Caco-2 (cell line): ENCODE measurements around the gene PDLIM7. TPM values are rescaled to one million over a fixed set of nuclear protein-coding genes. Genes with fewer than 3 reads are reported as not detected.
A peak's percentile ranks its signal among the peaks of the same experiment; 100 is the strongest.

ENCODE experiments used
- BruUV-seq: library from RNA; stranded (reverse); fragments of 400-500 nt; replicated peaks from 2 replicates; lab custom pipeline; 2021; lab: Mats Ljungman, UMichigan
- CTCF ChIA-PET: fragments of 300-600 bp; sonication (Branson Sonifier 250); formaldehyde crosslinking; loops from one replicate; lab custom pipeline; 2022; ENCODE audit warnings: antibody characterized with exemption; lab: Charles Lee
- POLR2A ChIA-PET: fragments of 300-600 bp; sonication (Branson Sonifier 250); formaldehyde crosslinking; loops from one replicate; lab custom pipeline; 2022; ENCODE audit warnings: antibody characterized with exemption; lab: Charles Lee
- DNase-seq, 2 experiments: peaks; one replicate each; pipeline versions ENCODE4 v3.0.0 to v3.0.0-alpha.2; 2020 to 2022
- H3K27me3 ChIP-seq: replicated peaks from 2 replicates; pipeline ENCODE4 v1.6.0; 2011; ENCODE audit warnings: low read length; ENCODE audit not compliant: control insufficient read depth, insufficient read depth
- H3K36me3 ChIP-seq: 2 replicates; pipeline ENCODE4 v1.5.1; 2011; ENCODE audit warnings: low read length; ENCODE audit not compliant: control insufficient read depth, insufficient read depth
- H3K4me1 ChIP-seq: fragments of 250-450 bp; sonication (Bioruptor Pico); 2 replicates; pipeline ENCODE4 v1.5.1; 2020; ENCODE audit warnings: mild to moderate bottlenecking
- H3K4me3 ChIP-seq: 2 replicates; pipeline ENCODE4 v1.5.1; 2011; ENCODE audit warnings: low read depth, mild to moderate bottlenecking, control low read depth, low read length
- H3K9me3 ChIP-seq: fragments of 250-450 bp; sonication (Bioruptor Pico); 2 replicates; pipeline ENCODE4 v1.5.1; 2020; ENCODE audit warnings: mild to moderate bottlenecking, moderate library complexity
- H3K27ac Mint-ChIP-seq: one replicate; pipeline ENCODE4 v1.8.0; 2022; ENCODE audit warnings: mixed read lengths; ENCODE audit not compliant: unreplicated experiment
- H3K27me3 Mint-ChIP-seq: one replicate; pipeline ENCODE4 v1.8.0; 2022; ENCODE audit warnings: mixed read lengths; ENCODE audit not compliant: insufficient read depth, unreplicated experiment
- H3K36me3 Mint-ChIP-seq: one replicate; pipeline ENCODE4 v1.8.0; 2022; ENCODE audit warnings: mild to moderate bottlenecking, mixed read lengths; ENCODE audit not compliant: insufficient read depth, unreplicated experiment
- H3K4me1 Mint-ChIP-seq: one replicate; pipeline ENCODE4 v1.8.0; 2022; ENCODE audit warnings: low read depth, mixed read lengths; ENCODE audit not compliant: unreplicated experiment
- H3K4me3 Mint-ChIP-seq: one replicate; pipeline ENCODE4 v1.8.0; 2022; ENCODE audit warnings: mild to moderate bottlenecking, moderate library complexity, mixed read lengths; ENCODE audit not compliant: unreplicated experiment
- H3K9me3 Mint-ChIP-seq: one replicate; pipeline ENCODE4 v1.8.0; 2022; ENCODE audit warnings: mixed read lengths; ENCODE audit not compliant: unreplicated experiment
- intact Hi-C: fragments of 100-400 bp; cut with micrococcal nuclease; formaldehyde crosslinking; loops from one replicate; pipeline ENCODE4 v1.10.0; 2022; ENCODE audit not compliant: unreplicated experiment
- total RNA-seq: library from RNA; stranded (reverse); gene quantifications from 2 replicates; pipeline ENCODE4 v1.2.3, GENCODE V29; 2022
- TF ChIP-seq, protein P1 (sequence below), 2 experiments: fragments of 200-600 bp in 1 of 2; IDR thresholded peaks; 1 replicate in 1 of 2; 2 replicates in 1 of 2; pipeline versions ENCODE4 v1.5.1 to v1.8.0; 2011 to 2022; ENCODE audit warnings: antibody characterized with exemption in 1 of 2, control low read depth in 1 of 2, inconsistent platforms in 1 of 2, low read depth in 1 of 2, low read length in 1 of 2, mild to moderate bottlenecking in 1 of 2, moderate library complexity in 1 of 2; ENCODE audit not compliant: insufficient read depth in 1 of 2, severe bottlenecking in 1 of 2, unreplicated experiment in 1 of 2

Gene PDLIM7
- total RNA-seq, 1 experiment from 2014 or later, result 49.1 TPM

DNA sequence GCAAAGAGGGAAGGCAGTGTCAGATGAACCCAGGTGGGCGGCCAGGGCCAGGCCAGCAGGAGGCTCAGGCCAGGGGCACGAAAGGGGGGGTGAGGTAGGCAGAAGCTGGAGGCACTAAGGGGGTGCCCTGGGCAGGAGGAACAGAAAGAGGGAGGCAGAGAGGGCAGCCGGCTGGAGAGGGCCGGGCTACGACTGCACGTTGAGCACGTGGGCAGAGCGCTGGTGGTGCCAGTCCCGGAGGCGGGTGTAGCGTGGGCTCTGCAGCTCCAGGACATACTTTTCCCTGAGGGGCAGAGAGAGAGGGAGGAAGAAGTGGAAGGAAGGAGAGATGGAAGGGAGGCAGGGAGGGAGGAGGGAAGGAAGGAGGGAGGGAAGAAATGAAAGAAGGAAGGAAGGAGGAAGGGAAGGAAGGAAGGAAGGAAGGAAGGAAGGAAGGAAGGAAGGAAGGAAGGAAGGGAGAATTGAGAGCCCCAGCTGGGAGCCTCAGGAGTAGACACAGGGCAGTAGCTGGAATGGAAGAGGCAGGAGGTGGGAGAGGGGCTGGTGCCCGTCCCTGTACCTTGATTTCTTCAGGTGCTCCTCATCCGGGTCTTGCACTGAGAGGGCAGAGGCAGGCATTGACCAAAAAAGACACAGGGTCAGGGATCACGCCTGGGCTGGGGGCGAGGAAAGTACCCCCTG lies 7.0 kb downstream of the PDLIM7 start:
- no peak overlapping the region for H3K4me3 Mint-ChIP-seq
- CTCF ChIA-PET, result interaction anchor here (1.3 kb wide), 1 partner anchor 33 kb away, joined by 4 read pairs; no protein-coding TSS in a partner anchor
- Histone ChIP-seq H3K27me3 (no peaks in the 10 kb centered on the region), H3K9me3 (no peaks in the 10 kb centered on the region), H3K36me3 (peaks cover 2% of the 10 kb centered on the region), H3K4me3 (no peak overlapping the region), H3K4me1 (peaks cover 13% of the 10 kb centered on the region)
- H3K27ac Mint-ChIP-seq, result no peak overlapping the region
- no peaks in the 10 kb centered on the region for H3K9me3 Mint-ChIP-seq
- POLR2A ChIA-PET, result no interaction called here
- peaks cover 30% of the 10 kb centered on the region for H3K36me3 Mint-ChIP-seq
- DNase-seq, result no peak
- TF ChIP-seq, protein P1, sequence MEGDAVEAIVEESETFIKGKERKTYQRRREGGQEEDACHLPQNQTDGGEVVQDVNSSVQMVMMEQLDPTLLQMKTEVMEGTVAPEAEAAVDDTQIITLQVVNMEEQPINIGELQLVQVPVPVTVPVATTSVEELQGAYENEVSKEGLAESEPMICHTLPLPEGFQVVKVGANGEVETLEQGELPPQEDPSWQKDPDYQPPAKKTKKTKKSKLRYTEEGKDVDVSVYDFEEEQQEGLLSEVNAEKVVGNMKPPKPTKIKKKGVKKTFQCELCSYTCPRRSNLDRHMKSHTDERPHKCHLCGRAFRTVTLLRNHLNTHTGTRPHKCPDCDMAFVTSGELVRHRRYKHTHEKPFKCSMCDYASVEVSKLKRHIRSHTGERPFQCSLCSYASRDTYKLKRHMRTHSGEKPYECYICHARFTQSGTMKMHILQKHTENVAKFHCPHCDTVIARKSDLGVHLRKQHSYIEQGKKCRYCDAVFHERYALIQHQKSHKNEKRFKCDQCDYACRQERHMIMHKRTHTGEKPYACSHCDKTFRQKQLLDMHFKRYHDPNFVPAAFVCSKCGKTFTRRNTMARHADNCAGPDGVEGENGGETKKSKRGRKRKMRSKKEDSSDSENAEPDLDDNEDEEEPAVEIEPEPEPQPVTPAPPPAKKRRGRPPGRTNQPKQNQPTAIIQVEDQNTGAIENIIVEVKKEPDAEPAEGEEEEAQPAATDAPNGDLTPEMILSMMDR (IDR thresholded peaks at IDR 0.05; ENCODE audit: insufficient read depth in 1 of 2, low read depth in 1 of 2, low read length in 1 of 2, severe bottlenecking in 1 of 2, unreplicated experiment in 1 of 2), result no peak
- H3K27me3 Mint-ChIP-seq, result no peaks in the 10 kb centered on the region
- intact Hi-C loops, result no loop called here
- BruUV-seq, result no TSS peak
- H3K4me1 Mint-ChIP-seq, result no peaks in the 10 kb centered on the region

DNA sequence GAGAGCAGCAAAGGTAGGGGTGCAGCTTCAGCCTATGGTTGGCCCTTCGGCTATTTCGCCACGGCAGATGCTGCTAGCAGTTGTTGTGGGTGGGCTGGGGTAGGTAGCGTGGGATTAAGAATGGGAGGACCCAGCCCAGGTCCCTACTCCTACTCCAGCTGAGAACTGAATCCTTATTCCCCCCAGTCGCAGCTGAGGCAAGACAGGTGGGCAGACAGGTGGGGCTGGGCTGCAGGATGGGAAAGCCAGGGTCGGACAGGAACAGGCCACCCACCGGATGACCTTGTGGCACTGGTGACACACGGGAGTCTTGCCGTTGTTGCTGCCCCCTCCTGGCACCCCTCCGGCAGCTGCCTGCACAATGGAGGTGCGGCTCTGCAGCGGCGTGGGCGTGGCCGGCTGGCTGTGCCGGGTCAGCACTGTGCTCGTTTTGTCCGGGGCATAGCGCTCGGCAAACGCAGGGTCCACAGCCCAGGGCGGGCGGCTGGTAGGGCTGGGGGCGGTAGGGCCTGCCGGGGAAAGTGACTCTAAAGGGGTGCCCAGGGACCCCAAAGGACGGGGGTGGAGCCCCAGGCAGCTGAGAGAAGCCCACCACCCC lies 8.2 kb downstream of the PDLIM7 start:
- H3K4me3 Mint-ChIP-seq, result no peak overlapping the region
- TF ChIP-seq, protein P1 (IDR thresholded peaks at IDR 0.05; ENCODE audit: insufficient read depth in 1 of 2, low read depth in 1 of 2, low read length in 1 of 2, severe bottlenecking in 1 of 2, unreplicated experiment in 1 of 2), result no peak
- peak in 1 of 2 experiments; percentile 37 for DNase-seq
- Histone ChIP-seq H3K4me3 (no peak overlapping the region), H3K4me1 (0 out of 2 replicates have a peak, but pooled peaks cover 4% of the 10 kb centered on the region), H3K27me3 (no peaks in the 10 kb centered on the region), H3K36me3 (peaks cover 2% of the 10 kb centered on the region), H3K9me3 (no peaks in the 10 kb centered on the region)
- POLR2A ChIA-PET, result no interaction called here
- no TSS peak for BruUV-seq
- H3K36me3 Mint-ChIP-seq, result peaks cover 42% of the 10 kb centered on the region
- peaks cover 6% of the 10 kb centered on the region for H3K4me1 Mint-ChIP-seq
- no peak overlapping the region for H3K27ac Mint-ChIP-seq
- CTCF ChIA-PET, result no interaction called here
- H3K27me3 Mint-ChIP-seq, result no peaks in the 10 kb centered on the region
- no peaks in the 10 kb centered on the region for H3K9me3 Mint-ChIP-seq
- intact Hi-C loops, result no loop called here

DNA sequence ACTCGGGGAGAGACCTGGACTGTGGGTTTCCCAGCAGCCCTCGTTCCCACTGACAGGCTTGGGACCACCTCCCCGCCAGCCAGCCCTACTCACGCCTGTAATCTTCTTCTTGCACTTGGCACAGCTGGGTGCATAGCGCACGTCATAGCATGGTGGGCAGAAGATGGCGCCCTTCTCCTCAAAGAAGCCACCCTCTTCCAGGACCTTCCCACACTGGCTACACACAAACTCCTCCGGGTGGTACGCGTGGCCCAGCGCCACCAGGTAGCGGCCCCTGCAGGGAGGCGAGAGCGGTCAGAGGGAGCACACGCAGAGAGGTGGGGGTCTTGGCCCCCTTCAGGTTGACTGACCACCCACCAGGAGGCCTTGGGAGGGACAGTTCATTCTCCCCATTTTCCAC lies 9.4 kb downstream of the PDLIM7 start:
- peaks cover 2% of the 10 kb centered on the region for H3K36me3 ChIP-seq
- Mint-ChIP-seq H3K27me3 (no peaks in the 10 kb centered on the region), H3K4me3 (no peak overlapping the region), H3K4me1 (peaks cover 6% of the 10 kb centered on the region), H3K27ac (no peak overlapping the region), H3K36me3 (peaks cover 45% of the 10 kb centered on the region), H3K9me3 (no peaks in the 10 kb centered on the region)
- intact Hi-C loops, result loop anchor here (1.0 kb wide), 1 partner anchor 13 kb away; no protein-coding TSS in a partner anchor
- H3K9me3 ChIP-seq, result no peaks in the 10 kb centered on the region
- H3K27me3 ChIP-seq, result no peaks in the 10 kb centered on the region
- CTCF ChIA-PET, result no interaction called here
- POLR2A ChIA-PET, result interaction anchor here (0.6 kb wide), 1 partner anchor 10 kb away, joined by 3 read pairs; the partner anchor contains the start of gene PDLIM7
- 0 out of 2 replicates have a peak, but pooled peaks cover 4% of the 10 kb centered on the region for H3K4me1 ChIP-seq
- DNase-seq, result no peak
- BruUV-seq, result no TSS peak
- no peak overlapping the region for H3K4me3 ChIP-seq
- TF ChIP-seq, protein P1 (IDR thresholded peaks at IDR 0.05; ENCODE audit: insufficient read depth in 1 of 2, low read depth in 1 of 2, low read length in 1 of 2, severe bottlenecking in 1 of 2, unreplicated experiment in 1 of 2), result peak; percentile 5 to 20
